Mucosa of gallbladder (tissue), 1 donor: ENCODE measurements around the gene USP24. TPM values are rescaled to one million over a fixed set of nuclear protein-coding genes. Genes with fewer than 3 reads are reported as not detected.
"Not testable (repeated sequence)": the region's sequence is repeated elsewhere in the genome, so short reads cannot be mapped to it uniquely, and the experiment has no call there.

Experiments
- DNase-seq: peaks from one replicate; pipeline ENCODE4 v3.0.0-alpha.2; 2020; ENCODE audit warnings: low spot score
- total RNA-seq: library from RNA; stranded (reverse); gene quantifications from one replicate; pipeline ENCODE4 v1.2.1, GENCODE V29; 2021
- donor health status: DM: no; HTN: no; CAD: no.

Gene USP24
- total RNA-seq, 1 donor from 2014 or later = 34.6 TPM

DNA sequence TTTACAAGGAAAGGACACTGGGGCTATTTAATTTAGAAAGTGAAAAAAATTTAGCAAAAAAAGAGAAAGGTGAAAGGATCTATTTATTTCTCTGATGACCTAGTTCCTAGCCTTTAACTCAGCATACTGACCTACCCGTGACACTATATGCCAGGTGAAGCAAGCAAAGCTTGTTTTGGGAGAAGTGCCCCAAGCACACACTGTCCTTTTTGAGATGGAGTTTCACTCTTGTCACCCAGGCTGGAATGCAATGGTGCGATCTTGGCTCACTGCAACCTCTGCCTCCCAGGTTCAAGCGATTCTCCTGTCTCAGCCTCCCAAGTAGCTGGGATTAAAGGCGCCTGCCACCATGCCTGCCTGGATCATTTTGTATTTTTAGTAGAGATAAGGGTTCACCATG lies 14.6 kb upstream of the USP24 start:
- DNase-seq = not testable (repeated sequence)

DNA sequence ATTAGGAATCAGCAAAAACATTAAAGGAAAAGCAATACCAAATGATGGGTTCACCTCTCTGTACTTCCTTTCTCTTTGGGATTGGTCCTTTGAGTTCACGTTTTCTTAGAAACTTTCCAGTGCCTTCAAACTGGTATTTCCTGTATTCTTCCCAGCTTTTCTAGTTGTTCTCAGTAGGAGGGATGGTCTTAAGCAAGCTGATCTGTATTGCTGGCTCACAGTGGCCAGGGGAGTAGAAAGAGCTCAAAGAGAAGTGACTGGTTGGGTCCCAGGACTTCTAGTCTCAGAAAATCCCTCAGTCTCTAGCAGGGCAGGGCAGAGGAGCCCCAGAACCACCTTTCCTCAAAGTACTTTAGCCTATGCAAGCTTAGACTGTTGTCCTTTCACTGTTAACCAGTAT lies 10.1 kb upstream of the USP24 start:
- DNase-seq = no peak

DNA sequence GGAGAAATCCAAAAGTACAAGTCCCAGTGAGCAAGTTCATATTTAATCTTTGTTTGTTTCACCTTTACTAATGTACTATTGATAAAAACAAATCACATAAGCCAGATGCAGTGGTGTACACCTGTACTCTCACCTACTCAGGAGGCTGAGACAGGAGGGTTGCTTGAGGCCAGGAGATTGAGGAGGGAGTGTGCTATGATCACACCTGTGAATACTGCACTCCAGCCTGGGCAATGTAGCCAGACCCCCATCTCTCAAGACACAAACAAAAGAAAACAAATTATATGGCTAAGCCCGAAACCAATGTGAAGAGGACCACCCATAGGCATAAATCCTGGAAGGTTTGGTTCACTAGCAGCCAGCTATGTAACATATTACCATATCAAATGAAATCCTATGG lies 9.6 kb upstream of the USP24 start:
- DNase-seq = no peak

DNA sequence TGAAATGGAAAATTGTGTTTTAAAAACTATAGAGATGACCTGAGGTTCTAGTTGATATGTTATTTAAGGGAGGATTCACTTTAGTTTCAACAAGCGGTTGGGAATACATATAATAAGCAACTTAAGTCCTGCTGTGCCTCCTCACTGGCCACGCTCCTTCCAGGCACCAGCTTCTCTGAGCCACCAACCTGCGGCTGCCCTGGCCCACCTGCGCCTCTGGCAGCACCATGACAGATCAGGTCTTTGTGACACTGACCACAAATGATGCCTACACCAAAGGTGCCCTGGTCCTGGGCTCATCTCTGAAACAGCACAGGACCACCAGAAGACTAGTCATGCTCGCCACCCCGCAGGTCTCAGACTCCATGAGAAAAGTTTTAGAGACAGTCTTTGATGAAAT lies 7.0 kb upstream of the USP24 start:
- no peak for DNase-seq

DNA sequence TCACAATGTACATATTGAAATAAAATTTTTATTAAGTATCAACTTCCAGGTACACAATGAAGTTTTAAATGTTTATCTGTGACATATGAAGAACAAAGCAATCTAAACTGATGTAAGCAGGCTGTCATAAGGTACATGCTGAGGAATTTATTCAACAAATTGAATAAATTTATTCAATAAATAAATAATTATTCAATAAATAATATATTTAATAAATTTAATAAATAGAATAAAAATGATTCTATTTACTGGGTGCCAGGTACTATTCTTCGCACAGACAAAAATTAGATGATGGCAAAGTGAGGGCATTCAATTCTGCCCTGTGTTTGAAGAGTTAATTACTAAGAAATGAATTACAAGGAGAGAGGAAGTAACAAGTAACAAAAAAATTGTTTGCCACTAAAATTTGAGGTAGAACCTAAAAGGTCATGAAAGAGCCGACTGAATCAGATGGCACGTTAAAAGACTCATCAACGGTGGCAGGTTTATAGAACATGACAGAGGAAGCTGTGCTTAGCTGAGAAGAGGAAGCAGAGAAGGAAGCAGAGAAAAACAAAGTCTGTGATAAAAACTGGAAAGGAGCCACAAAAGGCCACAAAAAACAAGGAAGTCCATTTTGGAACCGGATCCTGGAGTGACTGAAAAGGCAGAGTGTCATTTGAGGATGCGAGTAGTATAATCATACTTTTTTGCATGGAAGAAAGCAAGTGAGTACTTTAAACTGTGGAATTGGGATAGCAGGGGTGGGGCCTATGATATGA lies 2.2 kb upstream of the USP24 start:
- DNase-seq = peak; percentile 26

DNA sequence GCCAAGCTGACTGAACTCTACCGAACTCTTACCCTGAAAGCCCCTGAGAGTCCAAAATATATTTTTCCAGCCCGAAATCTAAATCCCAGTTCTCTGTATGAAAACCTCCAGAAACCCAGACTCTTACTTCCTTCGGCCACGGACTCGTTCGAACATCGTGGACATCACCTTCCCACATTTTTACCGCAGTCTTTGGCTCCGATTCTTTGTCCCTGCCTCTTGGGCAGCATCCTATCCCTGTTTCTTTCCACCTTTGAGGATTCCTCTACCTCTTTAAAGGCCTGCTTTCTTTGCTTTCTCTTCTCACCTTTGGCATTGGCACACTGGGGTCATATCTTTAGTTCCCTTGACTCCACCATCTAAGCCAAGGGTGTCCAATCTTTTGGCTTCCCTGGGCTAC lies 932 bp upstream of the USP24 start:
- no peak for DNase-seq

DNA sequence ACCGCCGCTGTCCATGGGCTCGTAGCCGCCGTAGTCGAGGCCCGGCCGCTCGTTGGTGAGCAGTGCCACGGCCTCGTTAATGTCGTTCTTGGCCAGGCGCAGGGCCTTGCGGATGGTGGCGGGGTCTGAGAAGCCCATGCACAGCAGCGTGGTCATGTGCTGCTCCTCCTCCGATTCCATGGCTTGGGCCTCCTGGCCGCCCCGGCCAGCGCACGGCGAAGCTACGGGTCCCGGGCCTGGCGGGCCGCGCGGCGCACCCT lies 300 bp downstream of the USP24 start:
- no peak for DNase-seq

DNA sequence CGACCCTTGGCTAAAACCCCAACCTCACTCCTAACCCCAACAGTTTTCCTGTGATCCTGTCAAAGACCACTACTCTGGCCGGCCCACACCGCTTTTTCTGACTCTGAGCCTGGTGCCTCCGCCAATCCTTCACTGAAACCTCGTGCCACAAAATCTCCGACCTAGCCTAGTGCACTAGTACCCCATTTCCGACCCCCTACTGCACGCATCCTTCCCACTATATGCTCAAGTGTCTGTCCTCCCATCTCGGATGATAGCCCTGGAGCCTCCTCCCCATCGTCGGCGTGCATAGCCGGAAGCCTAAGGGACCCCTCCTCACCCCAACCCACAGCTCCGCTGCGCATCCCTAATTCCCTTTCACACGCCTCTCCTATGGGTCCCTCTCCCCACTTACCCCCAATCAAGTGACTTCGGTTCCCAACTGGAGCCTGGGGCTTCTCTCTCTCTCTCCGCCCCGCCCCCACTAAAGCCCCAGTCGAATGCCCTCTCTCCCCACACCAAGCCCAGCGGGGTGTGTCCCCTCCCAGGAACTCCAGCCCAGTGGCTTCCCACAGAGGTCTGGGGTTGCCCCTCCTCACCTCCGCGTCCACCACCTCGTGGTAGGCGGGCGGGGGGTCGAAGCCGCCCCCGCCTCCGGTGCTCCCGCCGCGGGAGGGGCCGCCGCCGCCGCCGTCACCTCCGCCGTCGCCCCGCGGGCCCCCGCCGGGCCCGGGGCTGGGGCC lies 791 bp downstream of the USP24 start:
- peak; percentile 21 for DNase-seq

DNA sequence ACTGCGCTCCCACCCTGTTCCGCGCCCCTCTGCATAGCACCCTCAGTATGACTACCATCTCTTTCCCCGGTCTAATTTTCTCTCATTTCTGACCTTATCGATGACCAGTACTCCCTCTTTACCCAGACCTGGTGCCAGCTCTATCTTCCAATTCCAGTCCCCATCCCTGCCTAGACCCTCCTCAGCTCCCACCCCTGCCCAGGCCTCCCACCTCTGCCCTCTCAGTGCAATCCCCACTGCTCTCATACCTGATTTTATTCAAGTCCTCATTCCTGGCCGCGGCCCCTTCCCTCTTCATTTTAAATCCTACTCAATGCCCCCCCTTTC lies 1.3 kb downstream of the USP24 start:
- no peak for DNase-seq

DNA sequence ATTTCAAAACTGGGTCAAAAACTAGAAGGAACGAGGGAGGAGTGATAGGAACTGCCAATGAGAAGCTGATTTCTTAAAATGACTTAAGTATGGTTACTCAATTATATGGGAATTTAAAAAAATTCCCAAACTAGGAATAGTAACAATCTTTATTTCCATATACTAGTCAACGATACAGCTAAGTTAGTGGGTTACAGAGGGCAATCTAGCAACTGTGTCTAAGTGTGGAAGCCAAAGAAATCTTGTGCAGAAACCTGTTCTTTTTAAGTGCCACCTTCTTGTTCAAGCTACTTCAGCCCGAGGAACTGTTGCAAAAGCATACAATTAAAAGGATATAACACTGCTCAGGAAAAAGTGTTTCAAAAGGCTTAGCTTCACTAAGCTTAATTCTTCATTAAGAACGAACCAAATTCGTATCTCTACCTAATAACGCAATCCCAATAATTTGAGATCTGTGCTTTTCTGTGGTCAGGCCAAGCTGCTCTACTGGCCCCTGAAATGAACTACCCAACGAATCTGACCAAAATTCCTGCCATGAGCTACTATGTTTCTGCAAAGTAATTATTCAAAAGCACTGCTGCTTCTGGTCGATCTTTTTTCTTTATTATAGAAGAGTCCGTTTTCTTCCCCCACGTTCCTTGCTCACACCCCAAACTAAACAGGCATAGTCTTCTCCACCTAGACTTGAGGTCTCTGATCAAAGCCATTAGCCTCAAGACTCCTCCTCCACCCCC lies 1.8 kb downstream of the USP24 start:
- DNase-seq = no peak

DNA sequence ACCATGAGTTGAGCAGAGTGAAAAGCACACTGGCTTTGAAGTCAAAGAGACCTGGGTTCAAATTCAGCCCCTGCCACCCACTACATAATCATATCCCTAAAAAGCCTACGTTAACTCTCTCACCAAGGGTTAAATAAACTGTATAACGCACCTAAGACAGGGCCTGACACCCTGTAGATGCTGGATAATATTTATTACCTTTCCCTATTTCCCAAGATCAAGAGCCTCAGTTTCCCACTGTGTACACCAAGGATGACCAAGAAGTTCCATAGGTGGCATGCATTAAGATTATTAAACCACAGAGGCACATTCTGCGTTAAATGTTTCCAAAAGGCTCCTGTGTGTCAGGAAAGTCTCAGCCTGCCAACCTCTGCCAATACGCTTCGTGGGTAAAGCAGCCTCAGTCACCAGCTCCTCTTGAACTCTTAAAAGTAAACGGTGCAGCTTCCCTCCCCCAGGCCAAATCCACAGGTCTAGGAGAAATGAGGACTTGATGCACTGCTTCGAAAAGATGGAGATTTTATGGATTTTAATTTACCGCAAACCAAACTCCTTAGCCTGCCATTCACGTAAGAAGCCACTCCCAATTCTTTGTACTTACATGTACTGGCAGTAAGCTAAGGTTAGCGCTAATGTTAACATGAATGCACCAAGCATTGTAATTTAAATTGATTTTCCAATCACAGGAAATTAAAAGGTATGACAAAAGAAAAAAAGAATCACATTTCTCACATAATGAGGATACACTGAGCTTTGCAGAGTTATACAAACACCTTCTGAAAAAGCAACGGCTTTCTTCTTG lies 2.6 kb downstream of the USP24 start:
- no peak for DNase-seq

DNA sequence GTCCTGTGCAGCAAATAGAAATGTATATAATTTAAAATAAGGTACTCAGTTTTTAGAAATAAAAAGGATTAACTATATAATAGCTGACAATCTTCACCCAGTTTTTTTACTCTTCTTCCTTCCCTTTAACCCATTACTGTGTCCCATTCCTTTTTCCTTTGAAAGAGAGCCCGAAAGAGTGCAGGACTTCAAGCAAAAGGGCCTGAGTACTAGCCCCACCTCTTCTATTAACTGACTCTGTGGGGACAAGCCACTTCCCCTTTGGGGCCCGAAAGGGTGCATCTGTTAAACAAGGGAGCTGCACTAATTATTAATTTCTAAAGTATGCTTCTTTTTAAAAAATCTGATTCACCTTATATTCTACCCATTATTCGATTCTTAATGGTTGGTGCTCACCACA lies 3.3 kb downstream of the USP24 start:
- DNase-seq = no peak

DNA sequence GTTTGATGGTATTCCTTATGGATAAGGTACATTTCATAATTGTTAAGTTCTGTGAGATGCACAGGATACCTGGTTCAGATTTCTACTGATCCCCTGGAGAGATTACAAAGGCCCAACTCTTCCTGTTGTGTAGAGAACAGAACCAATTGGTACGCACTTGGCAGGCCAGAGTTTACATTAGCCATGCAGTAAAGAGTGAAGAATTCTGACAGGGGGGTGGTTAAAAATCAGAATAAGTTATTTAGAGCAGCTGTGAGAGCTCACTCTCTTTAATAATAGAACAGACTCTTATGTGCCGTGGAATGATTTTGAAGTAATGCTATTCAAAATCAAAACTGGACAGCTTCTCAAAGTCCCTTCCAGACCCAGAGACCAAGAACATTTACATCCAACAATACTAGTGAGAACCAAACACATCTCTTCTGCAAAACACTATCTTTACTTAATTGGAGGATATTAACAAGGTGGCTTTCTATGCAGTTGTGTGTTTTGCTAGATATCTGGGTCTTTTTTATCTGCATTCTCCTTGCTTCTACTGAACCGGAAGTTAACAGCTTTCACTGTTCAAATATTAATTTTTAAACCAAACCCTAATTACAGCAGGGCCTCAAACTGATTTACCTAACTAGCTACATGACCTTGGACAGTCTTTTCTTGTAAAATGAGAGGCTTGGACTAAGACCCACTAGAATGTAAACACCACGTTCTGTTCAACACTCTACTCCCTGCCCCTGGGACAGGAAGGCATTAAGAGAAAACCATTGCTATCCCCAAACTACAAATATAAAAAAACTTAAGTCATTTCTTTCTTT lies 4.0 kb downstream of the USP24 start:
- DNase-seq = no peak

DNA sequence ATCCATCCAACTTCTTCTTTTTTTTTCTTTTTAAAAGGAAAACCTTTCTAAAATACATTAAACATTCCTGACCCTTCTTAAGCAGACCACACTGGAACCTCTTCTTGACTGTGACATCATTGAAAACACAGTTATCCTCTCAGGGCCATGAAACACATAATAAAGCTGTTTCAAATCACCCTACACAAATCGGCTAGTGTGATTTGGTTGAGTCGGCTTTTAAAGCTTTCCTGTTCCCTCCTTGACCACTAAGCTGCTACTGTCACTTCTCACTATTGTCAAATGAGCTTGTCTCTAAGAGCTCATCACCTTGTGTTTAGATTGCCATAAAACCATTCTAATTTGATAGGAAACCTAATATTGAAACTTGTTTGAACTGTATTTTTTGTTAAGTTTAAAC lies 5.9 kb downstream of the USP24 start:
- DNase-seq = no peak

DNA sequence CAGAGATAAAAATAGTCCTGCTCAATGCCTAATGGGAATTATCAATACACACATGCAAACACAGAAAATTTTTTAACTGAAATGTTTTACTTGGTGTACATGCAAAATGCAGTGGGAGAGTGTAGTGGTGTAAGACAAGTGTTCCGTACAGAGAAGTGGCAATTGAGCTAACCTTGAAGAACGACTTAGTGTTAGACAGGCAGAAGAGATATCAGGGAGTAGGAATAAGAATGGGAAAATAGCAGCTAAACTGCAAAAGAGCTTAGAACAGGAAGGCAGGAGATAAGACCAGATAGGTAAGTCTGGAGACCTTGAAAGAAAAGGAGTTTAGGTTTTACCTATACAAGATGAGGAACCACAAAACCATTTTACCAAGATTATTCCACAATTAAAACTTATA lies 9.0 kb downstream of the USP24 start:
- DNase-seq = no peak

DNA sequence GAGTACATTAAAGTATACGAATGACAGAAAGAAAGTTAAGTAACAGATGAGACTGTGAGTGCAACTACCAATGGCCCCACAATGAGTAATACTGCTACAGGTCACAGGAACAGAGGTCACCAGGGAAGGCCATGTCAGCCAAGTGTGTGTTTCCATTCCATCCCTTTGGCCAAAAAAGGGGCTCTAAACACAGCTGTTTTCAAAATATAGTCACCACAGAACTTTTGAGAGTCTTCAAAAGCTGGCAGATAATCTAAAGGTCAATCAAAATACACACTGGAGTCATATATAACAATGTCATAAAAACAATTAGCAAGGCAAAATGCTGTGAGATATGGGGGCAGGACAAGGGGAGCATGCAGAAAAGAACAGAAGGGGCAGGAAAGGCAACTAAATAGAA lies 10.2 kb downstream of the USP24 start:
- no peak for DNase-seq

DNA sequence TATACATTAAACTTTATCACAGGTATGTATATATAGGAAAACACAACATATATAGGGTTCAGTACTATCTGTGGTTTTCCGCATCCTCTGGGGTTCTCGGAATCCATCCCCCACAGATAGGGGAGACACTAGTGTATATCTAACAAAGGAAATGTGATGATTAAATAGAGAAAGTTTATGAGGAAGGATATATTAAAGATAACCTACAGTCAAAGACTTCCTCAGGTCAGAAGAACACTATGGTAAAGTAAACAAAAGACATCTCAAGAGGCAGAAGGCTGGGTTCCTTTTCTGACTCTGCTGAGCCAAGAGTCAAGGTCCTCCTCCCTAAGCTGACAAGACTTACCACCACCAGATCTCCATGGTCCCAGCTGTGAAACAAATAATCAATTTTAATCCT lies 12.1 kb downstream of the USP24 start:
- no peak for DNase-seq

DNA sequence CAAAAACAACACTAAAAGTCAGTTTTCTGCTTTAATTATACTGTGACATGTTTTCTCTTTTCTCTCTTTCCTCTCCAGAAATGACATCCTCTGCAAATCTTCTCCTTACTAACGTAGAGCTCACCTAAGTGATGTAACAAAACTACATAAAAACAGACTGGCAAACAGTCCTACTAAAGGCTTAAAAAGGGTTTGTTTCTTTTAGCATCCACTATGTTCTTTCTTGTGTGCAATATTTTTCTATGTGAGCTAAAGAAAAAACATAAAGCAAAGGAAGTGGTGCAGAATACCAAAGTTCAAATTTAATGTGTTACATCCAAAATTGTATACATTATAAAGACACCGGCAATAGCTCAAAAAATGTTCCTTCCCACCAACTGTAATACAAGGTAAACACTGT lies 14.5 kb downstream of the USP24 start:
- no peak for DNase-seq

DNA sequence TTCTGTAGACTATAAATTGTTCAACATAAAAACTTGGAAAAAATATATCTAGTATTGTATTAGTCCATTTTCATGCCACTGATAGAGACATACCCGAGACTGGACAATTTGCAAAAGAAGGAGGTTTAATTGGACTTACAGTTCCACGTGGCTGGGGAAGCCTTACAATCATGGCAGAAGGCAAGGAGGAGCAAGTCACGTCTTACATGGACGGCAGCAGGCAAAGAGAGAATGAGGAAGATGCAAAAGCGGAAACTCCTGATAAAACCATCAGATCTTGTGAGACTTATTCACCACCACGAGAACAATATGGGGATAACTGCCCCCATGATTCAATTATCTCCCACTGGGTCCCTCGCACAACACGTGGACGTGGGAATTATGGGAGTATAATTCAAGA lies 15.4 kb downstream of the USP24 start:
- not testable (repeated sequence) for DNase-seq

DNA sequence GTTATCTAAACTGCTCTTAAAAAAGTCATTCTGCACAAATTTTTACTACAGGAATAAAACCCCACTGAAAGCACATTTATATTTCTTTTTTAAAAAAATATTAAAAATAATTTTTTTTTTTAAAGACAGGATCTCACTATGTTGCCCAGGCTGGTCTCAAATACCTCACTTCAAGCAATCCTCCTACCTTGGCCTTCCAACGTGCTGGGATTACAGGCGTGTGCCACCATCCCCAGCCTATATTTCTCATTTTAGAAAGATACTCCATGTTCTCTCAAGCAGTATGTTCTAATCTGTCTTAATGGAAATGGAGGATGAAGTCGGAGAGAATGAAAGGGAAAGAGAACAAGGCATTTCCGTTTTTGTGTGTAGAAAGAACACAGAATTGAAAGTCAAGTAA lies 17.1 kb downstream of the USP24 start:
- no peak for DNase-seq

DNA sequence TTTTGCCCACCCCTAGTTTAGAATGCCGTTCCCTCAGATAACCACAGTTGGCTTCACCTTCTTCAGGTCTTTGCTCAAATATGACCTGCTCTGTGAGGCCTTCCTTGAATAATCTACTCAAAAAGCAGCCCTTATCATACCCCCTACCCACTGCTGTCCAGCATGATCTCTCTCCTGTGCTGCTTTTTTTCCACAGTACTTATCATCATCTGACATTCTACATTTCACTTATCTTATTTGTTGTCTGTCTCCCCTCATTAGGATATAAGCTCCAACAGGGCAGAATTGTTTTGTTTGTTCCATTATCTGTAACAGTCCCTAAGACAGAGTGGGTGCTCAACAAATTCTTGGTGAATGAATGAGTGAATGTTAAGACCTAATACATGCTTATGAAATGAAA lies 18.1 kb downstream of the USP24 start:
- DNase-seq = no peak
